SH-SY5Y (cell line): ENCODE data around the gene IL4.

Experiments used
- GATA2 ChIP-seq: IDR thresholded peaks from 2 replicates; pipeline ENCODE4 v1.6.1; 2011; ENCODE audit warnings: mild to moderate bottlenecking, low read depth, low read length
- GATA3 ChIP-seq: IDR thresholded peaks from 2 replicates; pipeline ENCODE4 v1.6.1; 2011; ENCODE audit warnings: low read depth, mild to moderate bottlenecking, low read length, moderate library complexity

- TF ChIP-seq GATA2 (no peak), GATA3 (no peak)
Measured at GRCh38 chr5:132664696-132665209, 9.0 kb upstream of the IL4 start.
